Hematopoietic multipotent progenitor cell treated with erythropoietin and hydrocortisone succinate and interleukin-3 and kit ligand, for 6 days (in vitro differentiated cells): ENCODE results near the gene GHRL.

Source experiments
- DNase-seq: peaks from one replicate; pipeline ENCODE4 v3.0.0-alpha.2; 2015

GHRL gene, protein sequence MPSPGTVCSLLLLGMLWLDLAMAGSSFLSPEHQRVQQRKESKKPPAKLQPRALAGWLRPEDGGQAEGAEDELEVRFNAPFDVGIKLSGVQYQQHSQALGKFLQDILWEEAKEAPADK

DNA sequence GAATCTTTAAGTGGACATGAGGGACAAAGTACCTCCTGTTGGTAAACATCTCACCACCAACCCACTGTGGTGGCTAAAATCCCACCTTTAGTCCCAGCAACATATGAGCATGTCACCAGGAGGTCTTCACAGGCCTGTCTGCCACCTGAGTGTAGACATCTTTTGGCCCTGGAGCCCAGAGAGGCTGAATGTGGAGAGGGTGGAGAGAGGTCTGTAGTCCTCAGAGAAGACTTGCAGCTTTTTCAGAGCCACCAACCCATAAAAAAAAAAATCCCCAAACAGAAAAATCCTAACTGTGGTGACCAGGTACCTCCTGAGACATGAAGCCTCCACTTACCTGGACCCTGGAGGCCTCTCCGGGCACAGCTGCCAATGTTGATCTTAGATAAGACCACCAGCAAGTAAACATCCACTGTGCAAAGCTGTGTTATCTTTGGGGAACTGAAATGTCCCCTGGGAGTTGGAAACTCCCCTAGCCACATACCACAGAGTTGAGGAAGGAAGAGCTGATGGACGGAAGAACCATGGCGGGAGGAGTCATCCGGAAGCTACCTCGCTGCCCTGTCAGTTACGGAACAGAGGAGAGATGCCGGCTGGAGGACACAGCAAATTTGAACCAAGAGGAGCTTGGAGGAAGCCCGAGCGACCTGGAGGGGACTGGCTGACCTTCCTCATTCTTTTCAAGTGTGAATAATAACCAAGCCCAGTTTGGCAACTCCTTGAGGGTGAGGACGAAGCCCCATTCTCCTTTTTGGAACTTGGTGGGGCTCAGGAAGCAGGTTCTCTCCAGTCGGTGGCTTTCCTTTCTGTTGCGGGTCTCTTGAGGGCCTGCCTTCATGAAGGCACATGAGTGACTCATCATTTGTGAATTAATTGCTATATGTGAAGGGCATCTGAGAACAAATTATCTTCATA lies at the start of gene GHRL:
Gene GHRL, minus strand, starts transcription at position 443 of the 915 bp plus-strand sequence. CDS start 2,767 bp downstream, outside the sequence.
- DNase-seq = peak; percentile 81

- DNase-seq = no peak
Measured at GRCh38 chr3:10341901-10342398, 49.2 kb upstream of the GHRL start.

DNA sequence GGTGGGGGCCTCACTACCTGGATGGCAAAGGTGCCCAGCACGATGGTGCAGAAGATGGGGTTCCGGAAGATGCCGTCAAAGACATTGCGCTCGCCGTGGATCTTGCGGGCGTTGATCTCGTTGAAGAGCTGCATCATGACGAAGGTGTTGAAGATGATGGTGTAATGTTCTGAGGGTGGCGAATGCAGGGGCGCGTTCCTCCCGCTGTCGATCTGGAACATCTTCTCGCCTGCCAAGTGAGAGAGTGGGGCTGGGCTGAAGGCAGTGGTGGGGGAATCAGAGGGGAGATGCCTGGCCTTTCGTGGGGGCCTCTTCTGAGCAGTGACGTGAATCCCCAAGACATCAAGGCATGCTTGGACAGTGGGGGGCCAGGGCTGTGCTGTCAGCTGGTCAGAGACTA lies 47.7 kb upstream of the GHRL start:
- DNase-seq = no peak

- no peak for DNase-seq
Measured at GRCh38 chr3:10340046-10340445, 47.3 kb upstream of the GHRL start.

DNA sequence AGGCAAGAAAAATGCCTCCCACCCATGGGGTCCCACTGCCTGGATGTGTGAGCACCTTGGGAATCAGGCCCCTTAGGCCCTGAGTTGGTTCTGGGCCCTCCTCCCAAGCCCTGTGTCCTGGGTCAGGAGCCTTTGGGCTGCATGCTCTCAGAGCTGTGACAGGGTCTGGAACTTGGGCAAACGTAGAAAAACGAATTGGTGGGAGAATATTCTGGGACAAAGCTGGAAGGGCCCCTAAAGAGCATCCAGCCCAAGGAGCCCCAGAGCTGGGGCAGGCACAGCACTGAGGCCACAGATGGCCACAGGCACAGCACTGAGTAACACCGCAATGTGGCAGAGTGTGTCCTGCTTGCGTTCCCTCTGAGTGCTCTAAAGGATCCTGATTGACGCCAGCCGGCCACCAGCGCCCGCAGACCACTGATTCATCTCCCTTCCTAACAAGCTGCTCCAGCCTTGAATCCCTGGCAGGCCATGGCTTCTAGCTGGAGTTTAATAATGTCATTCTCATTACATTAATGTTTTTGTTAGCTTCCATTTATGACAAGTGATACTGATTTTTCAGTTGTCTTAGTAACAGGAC lies 46.7 kb upstream of the GHRL start:
- DNase-seq = no peak

DNA sequence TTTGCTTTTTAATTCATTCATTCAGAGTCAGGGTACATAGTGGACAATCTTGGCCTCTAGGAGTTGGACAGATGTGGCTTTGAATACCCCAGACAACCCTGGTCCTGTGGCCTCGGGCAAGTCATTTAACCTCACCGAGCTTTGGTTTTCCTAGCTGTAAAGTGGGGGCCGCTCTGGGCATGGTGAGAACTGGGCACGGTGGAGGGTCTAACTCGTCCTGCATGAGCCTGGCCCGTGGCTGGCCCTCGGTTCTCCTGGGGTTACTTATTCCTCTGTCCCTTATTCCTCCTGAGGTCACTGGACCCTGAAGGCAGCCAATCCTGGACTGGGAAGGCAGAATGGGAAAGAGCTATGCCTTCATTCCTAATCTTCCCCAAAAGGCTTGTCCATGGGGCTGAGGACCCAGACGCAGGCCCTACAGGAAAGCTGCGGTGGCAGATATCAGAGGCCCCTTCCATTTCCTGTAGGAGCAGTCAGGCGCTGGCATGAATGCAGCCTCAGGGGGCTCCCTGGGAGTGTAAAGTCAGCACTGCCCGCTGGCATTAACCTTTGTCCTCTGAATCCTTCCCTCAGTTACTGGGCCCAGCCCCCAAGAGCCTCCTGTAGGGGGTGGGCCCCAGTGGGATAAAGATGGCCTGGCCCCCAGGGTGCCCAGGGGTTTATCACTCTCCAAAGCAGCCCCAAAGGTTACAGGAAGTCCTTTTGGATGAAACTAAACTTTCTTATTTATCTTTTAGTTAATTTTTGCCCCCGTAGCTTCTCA lies 46.0 kb upstream of the GHRL start:
- peak; percentile 55 for DNase-seq

- no peak for DNase-seq
Measured at GRCh38 chr3:10338164-10338470, 45.4 kb upstream of the GHRL start.

DNA sequence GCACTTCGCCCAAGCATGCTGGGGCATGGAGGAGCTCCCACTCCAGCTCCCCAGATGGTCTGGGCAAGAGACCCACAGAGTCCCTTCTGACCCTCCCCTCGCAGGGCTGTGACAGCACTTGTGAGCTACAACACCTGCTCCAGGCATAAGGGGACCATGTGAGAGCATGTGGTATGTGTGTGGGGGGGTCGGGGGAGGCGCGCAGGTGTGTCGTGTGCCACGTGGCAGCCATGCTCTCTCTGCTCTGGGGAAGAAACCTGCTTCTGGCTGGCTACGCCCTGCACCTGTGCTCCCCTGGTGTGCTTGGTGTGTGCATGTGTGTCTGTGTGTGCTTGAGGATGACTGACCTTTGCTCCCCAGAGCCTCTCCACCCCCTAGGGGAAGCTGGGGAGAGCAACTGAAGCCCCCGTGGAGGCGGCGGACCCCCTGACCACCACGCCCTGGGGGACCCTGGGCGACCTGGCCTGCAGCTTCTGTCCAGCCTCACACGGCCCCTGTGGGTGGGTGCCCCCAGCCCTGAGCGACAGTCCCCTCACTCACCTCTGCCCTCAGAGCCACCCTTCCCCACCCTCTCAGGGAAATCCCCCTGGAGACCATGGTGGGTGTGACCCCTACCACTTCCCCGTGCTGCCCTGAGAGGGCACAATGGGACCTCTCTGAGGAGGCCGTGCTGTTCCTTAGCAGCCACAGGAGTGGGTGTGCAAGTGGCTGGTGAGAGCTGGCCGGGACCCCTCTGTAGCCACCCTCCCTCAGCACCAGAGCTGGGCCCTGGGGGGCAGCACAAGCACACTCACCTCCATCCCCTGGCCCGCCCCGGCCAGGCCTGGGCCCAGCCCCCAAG lies 44.8 kb upstream of the GHRL start:
- DNase-seq = no peak

DNA sequence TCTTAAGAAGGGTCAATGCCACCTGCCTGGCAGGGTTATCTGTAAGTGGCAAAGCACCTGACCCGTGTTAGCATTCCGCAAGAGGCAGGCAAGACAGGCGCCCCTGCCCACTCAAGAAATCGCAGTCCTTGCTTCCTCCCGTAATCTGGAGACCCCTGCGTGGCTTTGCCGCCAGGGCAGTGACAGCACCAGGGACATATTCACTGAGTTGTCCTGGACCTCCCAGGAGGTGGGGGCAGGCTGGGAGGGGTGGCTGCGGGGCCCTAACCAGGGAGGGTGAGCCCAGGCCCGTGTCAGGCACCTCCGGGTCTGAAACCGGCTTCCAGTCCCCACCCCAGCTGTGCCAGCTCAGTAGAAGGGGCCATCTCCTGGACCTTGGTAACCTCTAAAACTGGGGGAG lies 44.0 kb upstream of the GHRL start:
- no peak for DNase-seq

DNA sequence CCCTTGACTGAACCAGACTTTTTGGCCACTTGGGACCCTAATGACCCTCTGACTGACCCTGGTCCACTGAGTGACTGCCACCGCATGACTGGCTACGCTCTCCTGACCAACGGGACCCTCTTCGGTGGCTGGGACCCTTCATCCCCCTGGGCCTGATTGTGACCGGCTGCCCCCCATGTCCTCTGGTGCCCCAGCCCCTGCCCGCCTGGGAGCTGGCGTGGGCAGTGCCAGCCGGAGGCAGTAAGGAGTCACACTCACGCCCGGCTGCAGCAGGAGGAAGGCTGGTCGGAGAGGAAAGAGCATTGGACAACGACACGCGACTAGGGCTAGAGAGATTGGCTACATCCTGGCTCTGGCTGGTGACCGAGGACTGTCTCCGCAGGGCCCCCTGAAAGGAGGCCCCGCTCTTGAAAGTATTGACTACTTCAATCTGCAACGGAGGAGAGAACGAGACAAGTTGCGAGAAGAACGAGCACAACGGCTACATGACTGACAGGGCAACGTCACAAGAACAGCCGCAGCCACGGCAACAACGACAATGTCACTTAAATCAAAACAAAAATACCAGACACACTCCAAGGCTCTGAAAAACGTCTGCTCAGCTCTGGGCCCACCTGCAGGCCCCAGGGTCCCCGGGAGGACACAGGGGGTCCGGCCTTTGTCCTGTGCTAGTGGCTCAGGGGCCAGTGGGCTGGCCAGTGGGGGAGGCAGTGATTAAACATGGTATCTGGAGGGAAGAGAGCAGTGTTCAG lies 43.3 kb upstream of the GHRL start:
- DNase-seq = no peak

- no peak for DNase-seq
Measured at GRCh38 chr3:10335190-10335738, 42.5 kb upstream of the GHRL start.

- DNase-seq = no peak
Measured at GRCh38 chr3:10334459-10334858, 41.7 kb upstream of the GHRL start.

DNA sequence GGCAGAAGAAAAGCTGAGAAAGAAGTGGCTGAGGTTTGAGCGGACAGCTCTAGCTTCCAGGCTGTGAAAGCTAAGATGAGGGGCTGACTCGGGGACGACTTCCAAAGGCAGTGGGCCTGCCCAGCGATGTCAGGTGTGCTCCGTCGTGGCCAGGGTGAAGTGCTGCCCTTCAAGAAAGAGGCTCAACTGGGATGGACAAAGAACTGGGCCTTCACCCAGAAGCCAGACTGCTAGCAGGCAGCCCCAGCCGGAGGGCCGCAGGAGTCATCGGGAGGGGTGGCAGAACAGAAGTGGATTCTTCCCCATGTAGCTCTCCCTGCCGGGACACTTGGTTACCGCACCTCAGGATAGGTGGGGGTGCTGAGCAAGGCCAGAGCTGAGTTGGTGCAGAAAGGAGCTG lies 41.3 kb upstream of the GHRL start:
- DNase-seq = no peak

- no peak for DNase-seq
Measured at GRCh38 chr3:10333349-10333650, 40.6 kb upstream of the GHRL start.

GRCh38 chr3:10332481-10333348 lies 40.0 kb upstream of the GHRL start:
- DNase-seq = no peak

- DNase-seq = no peak
Measured at GRCh38 chr3:10331320-10331719, 38.6 kb upstream of the GHRL start.

DNA sequence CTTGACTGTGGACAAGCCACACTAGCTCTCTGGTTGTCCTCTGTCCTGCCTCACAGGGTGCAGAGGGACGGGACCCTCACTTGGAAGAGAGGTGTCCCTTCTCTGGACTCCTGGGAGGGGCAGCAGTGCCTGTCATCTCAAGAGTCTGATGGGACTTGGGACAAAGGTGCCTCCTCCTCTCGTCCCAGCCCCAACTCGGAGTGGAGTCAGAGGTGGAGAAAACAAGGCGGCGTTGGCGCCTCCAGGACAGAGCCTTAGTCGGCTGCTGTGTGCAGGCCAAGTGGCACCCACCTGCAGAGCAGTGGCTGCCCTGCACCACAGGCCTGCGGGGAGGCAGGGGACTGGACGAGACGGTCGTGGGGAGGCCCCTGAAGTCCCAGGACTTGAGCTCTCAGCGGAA lies 37.6 kb upstream of the GHRL start:
- no peak for DNase-seq

GRCh38 chr3:10329495-10330015 lies 36.8 kb upstream of the GHRL start:
- DNase-seq = no peak

DNA sequence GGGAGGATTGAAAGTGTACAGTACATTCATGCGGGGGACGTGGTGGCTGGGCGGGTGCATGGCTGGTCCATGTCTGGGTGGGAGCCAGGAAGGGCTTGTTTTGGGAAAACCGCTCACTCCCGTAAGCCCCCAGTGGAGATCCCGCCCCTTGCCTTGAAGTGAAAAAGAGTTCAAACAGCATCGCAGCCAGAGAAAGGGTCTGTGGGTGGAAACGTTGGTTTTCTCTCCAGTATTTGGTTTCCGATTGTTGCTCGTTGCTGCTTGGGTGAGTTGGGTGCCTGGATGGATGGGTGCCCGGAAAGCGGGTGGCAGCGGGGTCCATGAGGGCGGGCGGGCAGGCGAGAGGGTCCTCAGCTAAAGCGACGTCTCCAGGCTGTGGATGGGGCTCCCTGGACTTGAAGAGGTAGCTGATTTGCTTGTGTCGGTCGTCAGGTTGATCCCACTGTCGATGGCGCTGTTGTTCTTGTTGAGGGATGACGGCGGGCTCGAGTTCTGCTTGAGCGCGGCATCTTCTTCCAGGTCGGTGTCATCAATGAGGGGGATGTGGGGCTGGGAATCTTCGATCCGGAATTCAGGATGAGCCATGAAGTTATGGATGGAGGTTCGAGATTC lies 35.8 kb upstream of the GHRL start:
- DNase-seq = no peak

GRCh38 chr3:10327592-10327991 lies 34.8 kb upstream of the GHRL start:
- no peak for DNase-seq
